HL-60/S4 (cell line): ENCODE results near the gene ERC2.

Experiments used
- in situ Hi-C: fragments of 300-500 bp; cut with MboI; formaldehyde crosslinking; loops from 2 replicates; pipeline ENCODE4 v1.14.3; 2022; ENCODE audit warnings: low sequenced_read_pairs

ERC2 gene

DNA sequence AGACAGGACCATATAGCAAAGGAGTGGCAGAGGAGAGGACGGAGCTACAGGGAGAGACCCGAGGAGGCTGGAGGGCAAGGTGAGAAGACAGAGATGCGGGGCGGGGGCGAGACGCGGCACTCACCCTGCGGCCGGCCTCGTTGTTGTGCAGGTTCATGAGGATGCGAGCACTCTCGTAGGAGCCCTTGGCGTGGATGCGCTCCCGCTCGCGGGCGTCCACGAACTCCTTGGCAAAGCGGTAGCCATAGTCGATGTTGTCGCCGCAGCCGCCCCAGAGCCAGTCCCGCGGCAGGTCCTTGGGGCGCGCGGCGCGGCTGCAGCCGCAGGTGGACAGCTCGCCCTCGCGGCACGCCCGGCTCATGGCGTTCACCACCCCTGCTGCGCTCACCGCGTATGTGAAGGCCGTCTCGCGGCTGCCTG, 994.0 kb downstream of the ERC2 start:
- in situ Hi-C loops = no loop called here

DNA sequence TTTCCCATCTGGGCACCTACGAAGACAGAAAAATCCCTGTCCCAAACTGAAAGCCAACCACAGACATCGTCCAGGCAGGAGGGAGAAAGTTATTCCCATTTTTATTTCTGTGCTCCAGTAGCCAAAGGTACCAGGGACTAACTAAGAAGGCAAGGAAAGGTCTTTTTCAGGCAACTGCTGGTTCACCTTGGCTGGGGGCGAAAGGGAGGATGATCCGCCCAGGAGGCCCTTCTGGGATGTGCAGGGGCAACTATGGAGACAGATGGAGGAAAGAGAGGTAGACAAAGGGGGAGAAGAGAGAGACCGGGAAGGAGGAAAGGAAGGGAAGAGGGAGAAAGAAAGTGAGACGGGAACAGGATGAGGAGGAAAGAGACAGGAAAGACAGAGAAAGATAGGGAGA, 994.5 kb downstream of the ERC2 start:
- in situ Hi-C loops = no loop called here

DNA sequence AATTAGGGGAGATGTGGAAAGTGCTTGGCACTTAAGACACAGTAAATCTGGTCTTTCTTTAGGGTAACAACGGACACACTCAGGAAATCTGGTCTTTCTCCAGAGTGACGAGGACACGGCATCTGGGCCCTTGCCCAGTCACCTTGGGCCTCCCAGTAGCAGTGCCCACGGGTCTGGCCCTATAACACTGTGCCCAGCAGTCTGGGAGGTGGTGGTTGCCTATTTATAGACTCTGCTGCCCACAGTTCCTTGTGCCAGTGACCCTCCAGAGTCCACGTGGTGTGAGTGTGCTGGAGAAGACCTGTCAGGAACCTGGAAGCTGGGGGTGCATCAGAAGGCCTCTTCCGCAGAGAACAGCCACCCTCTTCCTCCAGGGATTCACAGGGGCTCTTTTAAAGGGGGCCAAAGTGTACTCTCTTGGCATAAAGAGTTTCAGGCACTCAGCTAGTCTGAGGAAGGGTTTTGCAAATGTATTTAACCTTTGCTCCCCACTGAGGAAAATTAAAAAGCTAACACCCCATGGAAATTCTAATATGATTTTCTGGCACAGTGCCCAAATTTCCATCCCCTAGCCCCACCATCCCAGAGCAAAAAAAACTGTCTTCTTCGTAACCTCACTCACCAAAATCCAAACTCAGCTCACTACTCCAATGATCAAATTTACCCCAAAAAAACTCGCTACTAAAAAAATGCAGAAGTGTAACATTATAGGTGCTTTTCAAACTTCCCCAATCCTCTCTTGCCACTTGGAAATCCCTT, 996.6 kb downstream of the ERC2 start:
- in situ Hi-C loops = no loop called here

DNA sequence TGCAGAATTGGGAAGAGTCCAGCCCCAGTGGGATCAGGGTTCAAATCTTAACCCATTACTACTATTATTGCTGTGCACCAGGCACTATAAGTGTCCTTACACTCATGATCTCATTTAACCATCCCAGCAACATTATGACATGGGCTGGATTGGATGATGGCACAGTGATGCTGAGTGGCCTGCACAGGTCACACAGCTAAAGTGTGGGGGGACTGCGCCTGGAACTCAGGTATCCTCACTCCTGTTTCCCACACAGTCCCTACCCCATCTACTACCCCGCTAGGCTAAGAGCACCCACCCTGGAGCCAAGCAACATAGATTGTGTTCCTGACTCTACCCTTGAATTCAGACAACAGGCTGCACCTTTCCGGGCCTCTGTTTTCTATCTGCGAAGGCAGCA, 997.2 kb downstream of the ERC2 start:
- in situ Hi-C loops = no loop called here

DNA sequence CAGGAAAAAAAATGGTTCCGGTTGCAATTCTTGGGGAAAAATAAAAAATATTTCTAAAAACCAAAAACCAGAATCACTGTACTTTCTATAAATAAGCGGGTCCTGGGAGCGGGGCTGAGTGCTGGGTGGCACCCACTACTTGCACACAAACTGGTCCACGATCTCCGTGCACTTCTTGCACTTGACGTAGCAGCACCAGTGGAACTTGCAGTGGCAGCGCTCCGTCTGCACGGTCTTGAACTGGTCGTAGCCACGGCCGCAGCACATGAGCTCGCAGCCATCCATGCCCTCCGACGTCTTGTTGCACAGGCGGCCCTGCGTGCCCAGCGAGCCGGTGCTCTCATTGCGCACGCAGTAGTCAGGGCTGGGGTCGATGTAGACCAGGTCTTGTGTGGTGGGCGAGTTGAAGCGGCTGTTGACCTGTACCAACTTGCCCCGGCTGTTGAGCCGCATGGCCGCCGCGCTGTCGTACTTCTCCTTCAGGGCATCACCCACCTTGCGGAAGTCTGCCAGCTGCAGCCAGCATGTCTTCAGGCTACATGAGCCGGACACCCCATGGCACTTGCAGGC, 998.2 kb downstream of the ERC2 start:
- in situ Hi-C loops = no loop called here

DNA sequence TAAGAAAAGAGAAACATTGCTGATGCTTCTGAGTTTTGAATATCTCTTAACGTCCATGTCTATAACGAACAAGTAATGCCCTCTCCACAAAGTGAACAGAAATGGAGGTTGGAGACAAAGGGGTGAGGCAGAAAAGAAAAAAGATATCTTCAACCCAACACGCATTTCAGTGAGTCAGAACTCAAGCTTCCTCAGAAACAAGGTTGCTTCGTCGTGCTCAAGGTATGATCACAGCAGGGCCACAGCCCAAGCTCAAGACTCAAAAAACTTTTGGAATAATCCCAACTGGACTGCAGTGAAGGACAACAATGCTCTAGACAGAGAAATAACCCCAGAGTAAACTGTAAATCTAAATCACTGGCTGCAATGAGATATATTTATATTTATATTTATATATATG, 1000.0 kb downstream of the ERC2 start:
- in situ Hi-C loops = no loop called here

DNA sequence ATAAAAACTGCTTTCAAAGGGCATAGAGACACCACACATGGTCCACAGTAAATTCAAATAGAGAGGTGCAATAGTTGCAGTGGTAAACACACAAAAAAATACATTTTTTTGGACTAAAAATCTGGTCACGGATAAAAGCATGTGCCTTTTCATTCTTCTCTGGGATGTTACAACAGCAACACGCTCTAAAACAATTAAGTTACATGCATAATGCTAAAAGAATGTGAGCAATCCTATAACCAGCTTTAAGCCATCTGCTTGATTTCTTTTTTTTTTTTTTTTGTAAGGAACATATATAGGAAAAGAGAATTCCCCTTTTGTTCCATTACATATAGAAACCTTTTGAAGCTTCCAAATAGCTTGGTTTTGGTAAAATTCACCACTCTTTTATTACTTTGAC, 1001.2 kb downstream of the ERC2 start:
- in situ Hi-C loops = no loop called here

DNA sequence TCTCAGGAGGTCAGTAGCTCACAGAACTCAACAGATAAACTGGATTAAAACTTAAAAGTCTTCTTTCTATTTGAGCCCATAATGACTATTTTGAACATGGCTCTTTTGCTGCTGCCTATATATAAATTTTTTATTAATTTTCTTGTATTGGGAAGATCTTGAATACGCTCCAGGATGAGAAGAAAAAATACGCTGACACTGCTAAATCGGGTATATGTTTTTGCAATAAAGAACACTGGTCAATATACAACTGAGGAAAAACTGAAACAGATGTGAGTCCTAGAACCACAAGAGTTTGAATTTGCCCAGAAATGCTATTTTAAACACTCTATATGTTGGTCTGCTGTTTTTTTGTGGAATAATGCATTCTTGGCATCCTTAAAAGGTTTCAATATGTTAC, 1001.7 kb downstream of the ERC2 start:
- in situ Hi-C loops = no loop called here

DNA sequence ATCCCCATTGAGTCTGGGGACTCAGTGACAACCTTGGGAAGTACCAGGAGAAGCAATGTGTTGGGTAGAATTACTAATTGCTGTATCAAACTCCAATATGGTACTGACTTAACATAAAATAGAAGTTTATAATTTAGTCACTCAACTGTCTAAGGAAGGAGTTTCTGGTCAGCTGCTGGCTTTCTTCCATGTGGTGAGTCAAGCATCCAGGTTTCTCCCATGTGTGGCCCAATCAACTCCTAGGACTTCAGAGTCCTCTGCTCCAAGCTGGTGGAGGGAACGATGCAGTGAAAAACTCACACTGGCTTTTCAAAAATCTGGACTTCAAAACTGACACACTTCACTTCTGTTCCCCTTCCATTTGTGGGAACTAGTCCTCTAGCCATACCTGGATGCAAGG, 1006.4 kb downstream of the ERC2 start:
- in situ Hi-C loops = no loop called here

DNA sequence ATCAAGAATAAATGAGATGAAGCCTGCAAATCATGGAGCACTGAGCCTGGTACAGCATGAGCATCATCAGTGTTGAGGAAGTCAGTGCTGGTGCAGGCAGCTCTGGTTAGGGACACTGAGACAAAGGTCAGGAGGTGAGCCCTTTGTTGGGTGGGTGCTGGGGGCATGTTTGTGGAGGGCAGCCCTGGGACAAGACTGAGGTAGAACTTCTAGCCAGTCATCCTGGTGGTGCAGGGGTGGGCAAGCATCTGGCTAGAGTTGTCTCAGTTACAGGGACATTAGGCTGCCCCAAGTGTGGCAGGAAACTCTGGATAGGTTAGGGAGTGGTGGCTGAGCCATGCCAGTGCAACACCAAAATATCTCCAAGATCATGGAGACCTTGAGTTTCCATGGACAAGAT, 1008.4 kb downstream of the ERC2 start:
- in situ Hi-C loops = no loop called here
